GM10266 (cell line): ENCODE results near the gene ARHGEF4.

Experiments used
- DNase-seq: peaks from one replicate; pipeline ENCODE4 v3.0.0; 2012; ENCODE audit errors: extremely low spot score
- CTCF ChIP-seq: IDR thresholded peaks from 2 replicates; pipeline ENCODE4 v1.5.1; 2012; ENCODE audit warnings: mild to moderate bottlenecking, low read depth; ENCODE audit not compliant: control insufficient read depth, insufficient read depth; ENCODE audit errors: missing control alignments

Gene ARHGEF4

GRCh38 chr2:130878933-130879332, 42.2 kb downstream of the ARHGEF4 start:
- TF ChIP-seq CTCF, result no peak
- DNase-seq, result no peak

GRCh38 chr2:130882111-130882690, 45.5 kb downstream of the ARHGEF4 start:
- DNase-seq, result no peak
- no peak for TF ChIP-seq CTCF

DNA sequence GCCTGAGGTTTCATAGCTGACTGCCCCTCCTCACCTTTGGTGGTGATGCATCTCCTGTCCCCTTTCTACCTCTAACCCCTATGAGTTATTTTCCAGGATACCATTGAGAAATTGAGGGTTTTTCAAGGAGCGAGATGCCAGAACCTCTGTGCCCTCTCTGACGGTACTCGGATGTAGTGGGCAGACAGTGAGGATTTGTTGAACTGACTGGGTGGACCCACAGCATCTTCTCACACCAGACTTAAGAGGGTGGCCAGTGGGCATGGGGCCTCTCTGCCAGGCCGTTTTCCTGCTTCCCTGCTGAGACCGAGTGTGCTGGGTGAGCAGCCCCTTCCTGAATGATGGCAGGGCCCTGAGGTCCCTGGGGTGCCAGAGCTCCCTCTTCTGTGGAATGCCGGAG, 46.3 kb downstream of the ARHGEF4 start:
- no peak for DNase-seq
- no peak for TF ChIP-seq CTCF

- no peak for DNase-seq
- no peak for TF ChIP-seq CTCF
Observed at GRCh38 chr2:130883496-130883895, 46.8 kb downstream of the ARHGEF4 start.

GRCh38 chr2:130884013-130884412, 47.3 kb downstream of the ARHGEF4 start:
- no peak for DNase-seq
- TF ChIP-seq CTCF, result no peak

DNA sequence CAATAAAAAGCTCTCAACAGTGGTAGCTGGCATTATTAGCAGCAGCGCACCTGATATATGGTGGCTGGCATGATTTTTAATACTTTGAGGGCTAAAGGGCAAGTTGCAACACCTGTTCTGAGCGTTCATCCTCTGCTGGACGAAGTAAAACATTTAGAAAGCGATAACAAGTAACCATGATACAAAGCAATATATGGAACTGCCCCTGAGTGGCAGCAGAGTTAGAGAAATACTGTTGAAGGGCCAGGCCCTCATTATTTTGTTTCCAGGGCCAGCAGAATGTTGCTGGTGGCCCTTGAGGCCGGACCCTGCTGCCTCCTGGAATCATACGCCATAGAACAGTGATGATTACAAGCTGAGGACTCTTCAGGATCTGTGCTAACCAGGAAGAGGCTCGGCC, 47.8 kb downstream of the ARHGEF4 start:
- DNase-seq, result no peak
- TF ChIP-seq CTCF, result no peak

GRCh38 chr2:130887643-130888042, 50.9 kb downstream of the ARHGEF4 start:
- TF ChIP-seq CTCF, result no peak

More at GRCh38 chr2:130887643-130888042, 50.9 kb downstream of the ARHGEF4 start:
- DNase-seq, result no peak
